Measurements from ENCODE around the gene MTMR8.
"Not testable (repeated sequence)": the region's sequence is repeated elsewhere in the genome, so short reads cannot be mapped to it uniquely, and the experiment has no call there.

MTMR8 gene

GRCh38 chrX:64394059-64394873, 986 bp downstream of the MTMR8 start:
- peak overlapping the region; percentile 77 for H3K9ac ChIP-seq
- H3K4me3 ChIP-seq = peak overlapping the region; percentile 76
- peaks cover 3% of the 10 kb centered on the region for H3K27me3 ChIP-seq
- peaks cover 14% of the 10 kb centered on the region; the same call in 1 of the 2 replicates for H3K9me3 ChIP-seq
- no peak for TF ChIP-seq Cebpa-rat (IDR thresholded peaks at IDR 0.05)
- peak overlapping the region; percentile 64; the same call in 1 of the 2 replicates for H3K27ac ChIP-seq
- no peaks in the 10 kb centered on the region for H3K36me3 ChIP-seq
- H3K4me1 ChIP-seq = peaks cover 15% of the 10 kb centered on the region; the same call in 1 of the 2 replicates
- no peaks in the 10 kb centered on the region for H4K20me1 ChIP-seq
- peak overlapping the region; percentile 69 for H3K4me2 ChIP-seq

- 0 out of 2 replicates have a peak, but pooled peaks cover 7% of the 10 kb centered on the region for H3K36me3 ChIP-seq
- no peak overlapping the region for H3K9ac ChIP-seq
- no peak for TF ChIP-seq Cebpa-rat (IDR thresholded peaks at IDR 0.05)
- no peak overlapping the region for H3K27ac ChIP-seq
- no peaks in the 10 kb centered on the region; the same call in 1 of the 2 replicates for H3K27me3 ChIP-seq
- H3K4me2 ChIP-seq = no peak overlapping the region
- no peaks in the 10 kb centered on the region for H4K20me1 ChIP-seq
- peaks cover 17% of the 10 kb centered on the region for H3K9me3 ChIP-seq
- no peak overlapping the region for H3K4me3 ChIP-seq
- H3K4me1 ChIP-seq = peaks cover 12% of the 10 kb centered on the region; the same call in 1 of the 2 replicates
These were observed 5.8 kb downstream of the MTMR8 start for GRCh38 chrX:64389489-64389888.

GRCh38 chrX:64380789-64381188, 14.5 kb downstream of the MTMR8 start:
- not testable (repeated sequence) for H4K20me1 ChIP-seq, H3K27ac ChIP-seq, H3K27me3 ChIP-seq, H3K9ac ChIP-seq, H3K4me1 ChIP-seq, H3K4me3 ChIP-seq, H3K4me2 ChIP-seq
- Histone ChIP-seq H3K9me3 (peaks cover 54% of the 10 kb centered on the region), H3K36me3 (peaks cover 15% of the 10 kb centered on the region; the same call in 1 of the 2 replicates)

GRCh38 chrX:64379924-64380323, 15.3 kb downstream of the MTMR8 start:
- no peak overlapping the region for H3K27ac ChIP-seq
- peaks cover 10% of the 10 kb centered on the region; the same call in 1 of the 2 replicates for H3K36me3 ChIP-seq
- no peaks in the 10 kb centered on the region for H4K20me1 ChIP-seq
- no peak overlapping the region for H3K4me2 ChIP-seq
- H3K9ac ChIP-seq = no peak overlapping the region
- no peak for TF ChIP-seq Cebpa-rat (IDR thresholded peaks at IDR 0.05)
- H3K27me3 ChIP-seq = no peaks in the 10 kb centered on the region
- peaks cover 55% of the 10 kb centered on the region for H3K9me3 ChIP-seq
- no peaks in the 10 kb centered on the region for H3K4me1 ChIP-seq
- H3K4me3 ChIP-seq = no peak overlapping the region

GRCh38 chrX:64377753-64378152, 17.5 kb downstream of the MTMR8 start:
- no peak overlapping the region for H3K9ac ChIP-seq
- no peaks in the 10 kb centered on the region for H4K20me1 ChIP-seq
- no peak overlapping the region for H3K4me3 ChIP-seq
- H3K36me3 ChIP-seq = peaks cover 10% of the 10 kb centered on the region; the same call in 1 of the 2 replicates
- H3K4me2 ChIP-seq = no peak overlapping the region
- no peaks in the 10 kb centered on the region for H3K4me1 ChIP-seq
- H3K9me3 ChIP-seq = peaks cover 41% of the 10 kb centered on the region
- no peak overlapping the region for H3K27ac ChIP-seq
- TF ChIP-seq Cebpa-rat (IDR thresholded peaks at IDR 0.05) = no peak
- no peaks in the 10 kb centered on the region for H3K27me3 ChIP-seq

- no peaks in the 10 kb centered on the region for H4K20me1 ChIP-seq
- H3K4me3 ChIP-seq = no peak overlapping the region
- H3K4me1 ChIP-seq = no peaks in the 10 kb centered on the region
- 0 out of 2 replicates have a peak, but pooled peaks cover 11% of the 10 kb centered on the region for H3K36me3 ChIP-seq
- no peaks in the 10 kb centered on the region; the same call in 1 of the 2 replicates for H3K27me3 ChIP-seq
- no peak overlapping the region for H3K9ac ChIP-seq
- H3K27ac ChIP-seq = no peak overlapping the region
- TF ChIP-seq Cebpa-rat (IDR thresholded peaks at IDR 0.05) = no peak
- no peak overlapping the region for H3K4me2 ChIP-seq
- no peaks in the 10 kb centered on the region for H3K9me3 ChIP-seq
These were observed 43.2 kb downstream of the MTMR8 start for GRCh38 chrX:64352081-64352480.

- H3K4me1 ChIP-seq = no peaks in the 10 kb centered on the region
- 0 out of 2 replicates have a peak, but pooled peaks cover 11% of the 10 kb centered on the region for H3K36me3 ChIP-seq
- TF ChIP-seq Cebpa-rat (IDR thresholded peaks at IDR 0.05) = no peak
- H3K4me2 ChIP-seq = no peak overlapping the region
- no peaks in the 10 kb centered on the region; the same call in 1 of the 2 replicates for H3K27me3 ChIP-seq
- H3K4me3 ChIP-seq = no peak overlapping the region
- no peaks in the 10 kb centered on the region for H3K9me3 ChIP-seq
- H3K9ac ChIP-seq = no peak overlapping the region
- H4K20me1 ChIP-seq = no peaks in the 10 kb centered on the region
- no peak overlapping the region for H3K27ac ChIP-seq
These were observed 44.7 kb downstream of the MTMR8 start for GRCh38 chrX:64350521-64350920.

GRCh38 chrX:64350047-64350446, 45.2 kb downstream of the MTMR8 start:
- Histone ChIP-seq H3K4me2 (no peak overlapping the region), H3K36me3 (0 out of 2 replicates have a peak, but pooled peaks cover 11% of the 10 kb centered on the region), H3K27me3 (no peaks in the 10 kb centered on the region), H3K4me3 (no peak overlapping the region), H3K27ac (no peak overlapping the region), H3K4me1 (no peaks in the 10 kb centered on the region), H3K9me3 (no peaks in the 10 kb centered on the region), H3K9ac (no peak overlapping the region), H4K20me1 (no peaks in the 10 kb centered on the region)
- no peak for TF ChIP-seq Cebpa-rat (IDR thresholded peaks at IDR 0.05)

- H4K20me1 ChIP-seq = no peaks in the 10 kb centered on the region
- H3K9ac ChIP-seq = no peak overlapping the region
- no peak overlapping the region for H3K4me2 ChIP-seq
- no peak overlapping the region for H3K27ac ChIP-seq
- H3K9me3 ChIP-seq = no peaks in the 10 kb centered on the region
- H3K4me3 ChIP-seq = no peak overlapping the region
- H3K4me1 ChIP-seq = no peaks in the 10 kb centered on the region
- no peak for TF ChIP-seq Cebpa-rat (IDR thresholded peaks at IDR 0.05)
- H3K36me3 ChIP-seq = no peaks in the 10 kb centered on the region
- peaks cover 9% of the 10 kb centered on the region for H3K27me3 ChIP-seq
These were observed 52.4 kb downstream of the MTMR8 start for GRCh38 chrX:64342811-64343210.

- H3K4me3 ChIP-seq = no peak overlapping the region
- no peaks in the 10 kb centered on the region for H3K36me3 ChIP-seq
- H3K9ac ChIP-seq = no peak overlapping the region
- H3K4me2 ChIP-seq = no peak overlapping the region
- H3K4me1 ChIP-seq = no peaks in the 10 kb centered on the region
- no peaks in the 10 kb centered on the region for H4K20me1 ChIP-seq
- H3K9me3 ChIP-seq = no peaks in the 10 kb centered on the region
- no peak overlapping the region for H3K27ac ChIP-seq
- peaks cover 22% of the 10 kb centered on the region for H3K27me3 ChIP-seq
- TF ChIP-seq Cebpa-rat (IDR thresholded peaks at IDR 0.05) = no peak
These were observed 57.0 kb downstream of the MTMR8 start for GRCh38 chrX:64338296-64338695.

Measured in BLaER1 (cell line).